ENCODE measurements around the gene SPATA4. TPM values are rescaled to one million over a fixed set of nuclear protein-coding genes. Genes with fewer than 3 reads are reported as not detected.

SPATA4 gene
- total RNA-seq (2014; rRNA removed; shearing (Covaris generic)): 0.05 and 0.30 TPM in 2 replicates

DNA sequence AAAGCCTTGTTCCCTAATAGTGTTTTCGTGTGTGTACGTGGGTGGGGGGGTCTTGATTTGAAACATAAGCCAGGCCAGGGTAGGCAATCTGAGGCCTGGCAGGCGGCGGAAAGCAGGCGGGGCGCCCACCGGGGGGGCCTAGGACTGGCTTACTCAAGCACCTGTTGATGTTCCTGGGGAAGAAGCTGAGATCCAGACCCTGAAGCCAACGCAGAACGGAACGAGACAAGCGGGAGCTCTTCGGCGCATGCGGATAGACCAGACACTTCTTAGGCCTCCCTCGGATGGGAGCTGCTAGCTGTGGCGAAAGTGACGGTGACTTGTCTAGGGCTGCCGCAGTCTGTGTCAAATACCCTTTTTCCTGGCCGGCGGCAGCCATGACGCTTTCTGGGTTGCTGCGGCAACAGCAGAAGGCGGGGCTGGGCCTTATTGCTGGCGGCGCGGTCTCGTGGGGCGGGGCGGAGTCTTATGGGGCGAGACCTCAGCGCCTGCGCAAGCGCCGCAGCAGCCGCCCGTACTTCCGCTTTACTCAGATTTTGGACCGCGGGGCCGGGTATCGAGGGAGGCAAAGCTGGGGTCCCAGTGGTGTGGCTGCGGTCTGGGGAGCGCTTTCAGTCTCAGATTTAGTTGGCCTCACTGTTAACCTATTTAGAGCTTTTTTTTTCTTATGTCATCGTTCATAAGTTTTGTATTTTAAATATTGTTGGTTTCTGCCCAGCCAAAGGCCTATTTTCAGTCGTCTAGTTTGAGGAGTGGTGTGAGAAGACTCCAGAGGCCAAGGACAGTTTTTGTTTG, at the start of gene SPATA4:
SPATA4 (minus strand) TSS at position 402 of the 795 bp plus-strand sequence; CDS start at position 379, 23 bp downstream.

Other genes with a start within 250 kb of the SPATA4 start
- gene WDR17, start 129.7 kb downstream of the SPATA4 start, total RNA-seq (2014; rRNA removed; shearing (Covaris generic)): 3.7 and 4.3 TPM in 2 replicates
- gene ASB5, start 73.6 kb upstream of the SPATA4 start, total RNA-seq (2014; rRNA removed; shearing (Covaris generic)): not detected in 2 replicates
- 59.4 and 85.6 TPM in 2 replicates for gene SPCS3, start 124.4 kb upstream of the SPATA4 start, total RNA-seq (2014; rRNA removed; shearing (Covaris generic))

Measured in A375 (cell line).